ENCODE results near the gene VSIG1. TPM values are rescaled to one million over a fixed set of nuclear protein-coding genes. Genes with fewer than 3 reads are reported as not detected.

VSIG1 gene
- total and polyA plus RNA-seq, 2 experiments from 2014 or later: 1.2 to 1.7 TPM

GRCh38 chrX:108000751-108001150 lies 44.1 kb upstream of the VSIG1 start:
- H3K4me2 ChIP-seq: no peak overlapping the region
- Mint-ChIP-seq H3K4me3 (no peak overlapping the region), H3K27ac (no peak overlapping the region), H3K36me3 (ENCODE audit: low read depth) (peaks cover 26% of the 10 kb centered on the region; the same call in 2 of the 3 replicates), H3K9me3 (peaks cover 27% of the 10 kb centered on the region; the same call in 2 of the 3 replicates), H3K27me3 (ENCODE audit: insufficient read depth, low read depth, poor library complexity) (peaks cover 2% of the 10 kb centered on the region), H3K4me1 (peaks cover 9% of the 10 kb centered on the region)
- no peak overlapping the region for H2AFZ ChIP-seq
- TF ChIP-seq ZNF114 (CRISPR knock-in tag; IDR thresholded peaks at IDR 0.05) (no peak), ZNF462 (CRISPR knock-in tag; IDR thresholded peaks at IDR 0.05) (no peak), NANOG (IDR thresholded peaks at IDR 0.05; ENCODE audit: borderline replicate concordance) (no peak), REST (IDR thresholded peaks at IDR 0.05; ENCODE audit: unreplicated experiment) (no peak), EZH2phosphoT487 (IDR thresholded peaks at IDR 0.05; ENCODE audit: unreplicated experiment) (no peak), ZNF331 (CRISPR knock-in tag; IDR thresholded peaks at IDR 0.05; ENCODE audit: low read depth) (no peak), CTCF (conservative IDR thresholded peaks at IDR 0.05; ENCODE audit: low read depth in 2 of 2) (no peak), JUNB (IDR thresholded peaks at IDR 0.05; ENCODE audit: unreplicated experiment) (no peak), CREB1 (CRISPR knock-in tag; IDR thresholded peaks at IDR 0.05; ENCODE audit: low read depth) (no peak), STAT1 (IDR thresholded peaks at IDR 0.05; ENCODE audit: unreplicated experiment) (no peak), EZH2 (IDR thresholded peaks at IDR 0.05; ENCODE audit: low read depth, unreplicated experiment) (no peak), POLR2AphosphoS5 (IDR thresholded peaks at IDR 0.05; ENCODE audit: low read depth) (no peak), ETS1 (IDR thresholded peaks at IDR 0.05) (no peak)
- no peaks in the 10 kb centered on the region for H3K79me2 ChIP-seq (replicated peaks; ENCODE audit: insufficient read depth)
- H4K20me1 ChIP-seq (replicated peaks; ENCODE audit: insufficient read depth): no peaks in the 10 kb centered on the region
- no peaks in the 10 kb centered on the region for H3K4me1 ChIP-seq (ENCODE audit: insufficient read depth)
- peaks cover 2% of the 10 kb centered on the region; the same call in 1 of the 2 replicates for H3K36me3 ChIP-seq (ENCODE audit: insufficient read depth)
- H3K27me3 ChIP-seq (ENCODE audit: insufficient read depth): no peaks in the 10 kb centered on the region
- no peaks in the 10 kb centered on the region for H3K9me2 ChIP-seq (ENCODE audit: insufficient read depth)
- ATAC-seq (no peak), DNase-seq (ENCODE audit: low spot score) (no peak)
- H3K27ac ChIP-seq (ENCODE audit: low read depth): no peak overlapping the region
- H3F3A ChIP-seq (replicated peaks; ENCODE audit: low read depth): no peaks in the 10 kb centered on the region
- H3K4me3 ChIP-seq: no peak overlapping the region
